HG03442 (cell line): ENCODE data around the gene POC1B.

ENCODE experiments used
- ATAC-seq: cut with Tn5 transposase; IDR thresholded peaks from one replicate; pipeline ENCODE4 v1.9.1; 2021; ENCODE audit warnings: mild to moderate bottlenecking, moderate library complexity; ENCODE audit not compliant: unreplicated experiment

Gene POC1B

GRCh38 chr12:89424389-89424788, 101.5 kb downstream of the POC1B start:
- no peak for ATAC-seq

GRCh38 chr12:89421092-89421835, 104.6 kb downstream of the POC1B start:
- no peak for ATAC-seq

GRCh38 chr12:89418228-89418910, 107.5 kb downstream of the POC1B start:
- no peak for ATAC-seq

GRCh38 chr12:89417246-89417977, 108.4 kb downstream of the POC1B start:
- no peak for ATAC-seq

GRCh38 chr12:89416049-89416792, 109.6 kb downstream of the POC1B start:
- ATAC-seq: no peak

GRCh38 chr12:89414851-89415250, 111.0 kb downstream of the POC1B start:
- no peak for ATAC-seq

- ATAC-seq: no peak
Observed at GRCh38 chr12:89414322-89414721, 111.5 kb downstream of the POC1B start.

GRCh38 chr12:89413234-89413633, 112.6 kb downstream of the POC1B start:
- ATAC-seq: no peak

- ATAC-seq: no peak
Observed at GRCh38 chr12:89412665-89413064, 113.2 kb downstream of the POC1B start.

GRCh38 chr12:89411846-89412245, 114.0 kb downstream of the POC1B start:
- ATAC-seq: no peak

- ATAC-seq: no peak
Observed at GRCh38 chr12:89411234-89411633, 114.6 kb downstream of the POC1B start.

- ATAC-seq: no peak
Observed at GRCh38 chr12:89405626-89406345, 120.1 kb downstream of the POC1B start.

GRCh38 chr12:89401433-89402058, 124.3 kb downstream of the POC1B start:
- ATAC-seq: no peak

- no peak for ATAC-seq
Observed at GRCh38 chr12:89400415-89400814, 125.4 kb downstream of the POC1B start.

- ATAC-seq: no peak
Observed at GRCh38 chr12:89395712-89396111, 130.1 kb downstream of the POC1B start.

- ATAC-seq: no peak
Observed at GRCh38 chr12:89393551-89394121, 132.2 kb downstream of the POC1B start.

GRCh38 chr12:89392391-89392790, 133.5 kb downstream of the POC1B start:
- ATAC-seq: no peak

- no peak for ATAC-seq
Observed at GRCh38 chr12:89391726-89392336, 134.0 kb downstream of the POC1B start.
